GM12864 (cell line): ENCODE results near the gene ATP6V1F.

Source experiments
- DNase-seq: peaks from one replicate; pipeline ENCODE4 v3.0.0-alpha.2; 2011; ENCODE audit warnings: low read depth
- H3K4me3 ChIP-seq: 2 replicates; pipeline ENCODE4 v1.5.1; 2011; ENCODE audit warnings: mild to moderate bottlenecking, low read depth, low read length, control low read depth
- TF ChIP-seq, protein P1 (sequence below): IDR thresholded peaks from 2 replicates; pipeline ENCODE4 v1.5.1; 2011; ENCODE audit warnings: low read depth, mild to moderate bottlenecking, moderate library complexity, low read length, control low read depth, inconsistent platforms; ENCODE audit errors: missing control alignments

The ATP6V1F gene

DNA sequence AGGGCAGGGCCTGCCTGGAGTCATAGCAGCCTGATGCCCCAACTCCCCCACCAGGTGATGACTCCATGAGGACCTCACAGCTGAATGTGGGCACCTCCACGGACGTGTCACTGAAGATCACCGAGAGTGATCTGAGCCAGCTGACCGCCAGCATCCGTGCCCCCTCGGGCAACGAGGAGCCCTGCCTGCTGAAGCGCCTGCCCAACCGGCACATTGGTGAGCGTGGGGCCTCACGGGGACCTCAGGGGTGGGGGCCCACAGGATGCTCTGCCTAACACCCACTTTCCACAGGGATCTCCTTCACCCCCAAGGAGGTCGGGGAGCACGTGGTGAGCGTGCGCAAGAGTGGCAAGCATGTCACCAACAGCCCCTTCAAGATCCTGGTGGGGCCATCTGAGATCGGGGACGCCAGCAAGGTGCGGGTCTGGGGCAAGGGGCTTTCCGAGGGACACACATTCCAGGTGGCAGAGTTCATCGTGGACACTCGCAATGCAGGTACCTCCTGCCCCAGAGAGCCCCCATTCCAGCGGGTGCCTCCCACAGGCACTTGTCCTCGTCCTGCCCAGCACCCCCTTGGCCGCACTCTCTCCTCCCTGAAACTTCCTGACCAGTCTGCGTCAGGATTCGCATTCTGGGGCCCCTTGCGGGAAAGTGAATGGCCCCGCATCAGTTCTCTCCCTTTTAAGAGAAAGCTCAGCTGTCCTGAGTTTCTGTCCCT, 10.0 kb upstream of the ATP6V1F start:
- TF ChIP-seq, protein P1, sequence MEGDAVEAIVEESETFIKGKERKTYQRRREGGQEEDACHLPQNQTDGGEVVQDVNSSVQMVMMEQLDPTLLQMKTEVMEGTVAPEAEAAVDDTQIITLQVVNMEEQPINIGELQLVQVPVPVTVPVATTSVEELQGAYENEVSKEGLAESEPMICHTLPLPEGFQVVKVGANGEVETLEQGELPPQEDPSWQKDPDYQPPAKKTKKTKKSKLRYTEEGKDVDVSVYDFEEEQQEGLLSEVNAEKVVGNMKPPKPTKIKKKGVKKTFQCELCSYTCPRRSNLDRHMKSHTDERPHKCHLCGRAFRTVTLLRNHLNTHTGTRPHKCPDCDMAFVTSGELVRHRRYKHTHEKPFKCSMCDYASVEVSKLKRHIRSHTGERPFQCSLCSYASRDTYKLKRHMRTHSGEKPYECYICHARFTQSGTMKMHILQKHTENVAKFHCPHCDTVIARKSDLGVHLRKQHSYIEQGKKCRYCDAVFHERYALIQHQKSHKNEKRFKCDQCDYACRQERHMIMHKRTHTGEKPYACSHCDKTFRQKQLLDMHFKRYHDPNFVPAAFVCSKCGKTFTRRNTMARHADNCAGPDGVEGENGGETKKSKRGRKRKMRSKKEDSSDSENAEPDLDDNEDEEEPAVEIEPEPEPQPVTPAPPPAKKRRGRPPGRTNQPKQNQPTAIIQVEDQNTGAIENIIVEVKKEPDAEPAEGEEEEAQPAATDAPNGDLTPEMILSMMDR, result no peak
- no peak overlapping the region for H3K4me3 ChIP-seq
- no peak for DNase-seq

DNA sequence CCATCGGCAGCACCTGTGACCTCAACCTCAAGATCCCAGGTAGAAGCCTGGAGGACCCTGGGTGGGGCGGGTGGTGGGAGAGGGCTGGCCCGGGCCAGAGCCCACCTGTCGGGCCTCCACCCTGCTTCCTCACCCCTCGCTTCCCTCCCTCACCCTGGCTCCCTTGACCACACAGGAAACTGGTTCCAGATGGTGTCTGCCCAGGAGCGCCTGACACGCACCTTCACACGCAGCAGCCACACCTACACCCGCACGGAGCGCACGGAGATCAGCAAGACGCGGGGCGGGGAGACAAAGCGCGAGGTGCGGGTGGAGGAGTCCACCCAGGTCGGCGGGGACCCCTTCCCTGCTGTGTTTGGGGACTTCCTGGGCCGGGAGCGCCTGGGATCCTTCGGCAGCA, 8.9 kb upstream of the ATP6V1F start:
- H3K4me3 ChIP-seq, result no peak overlapping the region
- TF ChIP-seq, protein P1, result no peak
- no peak for DNase-seq

DNA sequence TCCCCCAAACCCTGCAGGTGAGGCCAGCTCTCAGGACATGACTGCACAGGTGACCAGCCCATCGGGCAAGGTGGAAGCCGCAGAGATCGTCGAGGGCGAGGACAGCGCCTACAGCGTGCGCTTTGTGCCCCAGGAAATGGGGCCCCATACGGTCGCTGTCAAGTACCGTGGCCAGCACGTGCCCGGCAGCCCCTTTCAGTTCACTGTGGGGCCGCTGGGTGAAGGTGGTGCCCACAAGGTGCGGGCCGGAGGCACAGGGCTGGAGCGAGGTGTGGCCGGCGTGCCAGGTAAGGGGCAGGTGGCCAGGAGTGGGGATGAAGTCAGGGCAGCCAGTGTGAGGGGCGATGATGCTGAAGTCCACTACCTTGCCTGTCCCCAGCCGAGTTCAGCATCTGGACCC, 8.3 kb upstream of the ATP6V1F start:
- TF ChIP-seq, protein P1, result no peak
- no peak overlapping the region for H3K4me3 ChIP-seq
- no peak for DNase-seq

DNA sequence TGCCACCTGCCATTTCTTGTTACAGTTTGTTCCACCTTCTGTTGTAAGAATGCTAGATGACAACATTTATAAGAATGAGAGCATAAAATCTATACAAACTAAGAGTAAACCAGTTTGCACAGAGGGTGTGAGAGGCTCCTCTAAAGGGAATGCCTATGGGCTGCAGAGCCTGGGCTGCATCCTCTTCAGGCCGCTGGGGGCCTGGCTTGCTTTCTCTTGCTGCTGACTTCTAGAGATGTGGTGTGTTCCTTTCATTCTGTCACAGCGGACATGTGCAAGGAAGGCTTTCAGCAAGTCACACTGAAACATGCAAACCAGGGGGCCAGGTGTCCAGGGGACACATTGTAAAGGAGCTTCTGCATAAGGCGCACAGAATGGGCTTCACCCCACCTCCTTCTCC, 7.1 kb upstream of the ATP6V1F start:
- DNase-seq, result no peak
- TF ChIP-seq, protein P1, result no peak
- no peak overlapping the region for H3K4me3 ChIP-seq

DNA sequence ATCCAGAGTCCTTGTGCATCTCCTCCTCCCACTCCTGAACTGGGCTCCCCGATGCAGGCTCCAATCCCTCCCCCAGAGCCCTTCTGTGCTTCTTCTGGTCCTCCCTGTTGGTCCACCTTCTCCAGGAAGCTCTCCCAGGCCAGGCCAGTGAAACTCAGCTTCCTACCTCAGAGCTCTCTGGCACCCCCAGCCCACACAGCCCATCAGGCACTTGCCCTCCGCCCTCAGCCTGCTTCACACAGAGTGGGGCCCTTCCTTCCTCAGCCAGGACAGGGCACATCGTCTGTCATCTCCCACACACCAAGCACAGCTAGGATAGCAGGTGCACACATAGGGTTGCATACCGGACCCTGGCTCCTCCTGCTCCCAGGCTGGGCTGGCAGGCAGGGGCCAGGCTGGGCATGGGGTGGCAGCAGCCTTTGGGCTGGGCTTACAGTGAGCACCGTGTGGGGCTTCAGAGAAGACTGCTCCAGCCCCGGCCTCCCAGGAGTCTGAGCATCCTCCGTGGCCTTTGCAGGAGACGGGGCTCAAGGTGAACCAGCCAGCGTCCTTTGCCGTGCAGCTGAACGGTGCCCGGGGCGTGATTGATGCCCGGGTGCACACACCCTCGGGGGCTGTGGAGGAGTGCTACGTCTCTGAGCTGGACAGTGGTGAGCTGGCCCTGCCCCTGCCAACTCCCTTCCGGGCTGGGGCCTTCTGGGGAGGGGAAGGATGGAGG, 6.5 kb upstream of the ATP6V1F start:
- TF ChIP-seq, protein P1, result no peak
- DNase-seq, result no peak
- H3K4me3 ChIP-seq, result no peak overlapping the region

DNA sequence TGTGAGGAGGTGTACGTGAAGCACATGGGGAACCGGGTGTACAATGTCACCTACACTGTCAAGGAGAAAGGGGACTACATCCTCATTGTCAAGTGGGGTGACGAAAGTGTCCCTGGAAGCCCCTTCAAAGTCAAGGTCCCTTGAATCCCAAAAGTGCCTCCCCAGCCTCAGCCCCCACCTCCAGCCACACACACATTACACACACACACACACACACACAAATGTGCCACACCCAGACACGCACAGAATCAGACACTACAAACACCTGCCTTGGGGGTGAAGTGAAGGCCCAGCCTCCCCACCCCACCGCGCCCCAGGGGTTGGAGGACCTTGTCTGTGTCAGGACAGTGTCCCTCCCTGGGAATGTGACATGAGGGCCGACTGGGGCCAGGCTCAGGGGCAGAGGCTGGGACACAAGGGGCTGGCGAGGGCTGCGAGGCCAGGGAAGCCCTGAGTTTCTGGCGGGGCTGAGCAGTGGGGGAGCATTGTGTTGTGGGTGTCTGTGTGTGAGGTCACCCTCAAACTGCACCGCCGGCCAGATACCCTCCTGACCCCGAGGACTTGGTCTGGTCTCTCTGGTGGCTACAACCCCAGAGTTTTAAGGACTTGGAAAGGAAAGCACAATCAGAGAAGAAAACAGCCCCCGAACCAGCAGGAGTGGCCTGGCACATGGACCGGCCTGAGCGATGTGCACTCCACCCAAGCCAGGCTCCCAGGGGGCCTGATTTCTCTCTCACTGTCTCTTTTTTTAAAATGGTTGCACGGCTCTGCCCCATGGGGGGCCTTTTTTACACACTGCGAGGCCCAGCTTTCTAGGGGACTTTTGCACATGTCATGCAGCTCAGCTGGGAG, 4.0 kb upstream of the ATP6V1F start:
- TF ChIP-seq, protein P1, result no peak
- no peak for DNase-seq
- no peak overlapping the region for H3K4me3 ChIP-seq
